CD4-positive, alpha-beta memory T cell (primary cell): ENCODE data around the gene DGCR6L. TPM values are rescaled to one million over a fixed set of nuclear protein-coding genes. Genes with fewer than 3 reads are reported as not detected.
"Not testable (repeated sequence)": the region's sequence is repeated elsewhere in the genome, so short reads cannot be mapped to it uniquely, and the experiment has no call there.

Experiments
- CTCF ChIA-PET: fragments of 350-600 bp; sonication (Branson Sonifier 250); formaldehyde crosslinking; loops from one replicate; lab custom pipeline; 2021; ENCODE audit warnings: inconsistent platforms; ENCODE audit not compliant: partially characterized antibody; lab: Charles Lee
- POLR2A ChIA-PET: fragments of 350-600 bp; sonication (Branson Sonifier 250); formaldehyde crosslinking; loops from one replicate; lab custom pipeline; 2021; ENCODE audit not compliant: partially characterized antibody; lab: Charles Lee
- DNase-seq, 5 donors: peaks; one replicate each; pipeline versions ENCODE4 v3.0.0 to v3.0.0-alpha.2; 2020 to 2022; ENCODE audit warnings: mixed read lengths in 1 of 5
- H3K27ac ChIP-seq: one replicate; pipeline ENCODE4 v1.7.0; 2013; ENCODE audit warnings: low read depth, low read length
- H3K27me3 ChIP-seq: 2 replicates; pipeline ENCODE4 v1.7.0; 2013; ENCODE audit warnings: mild to moderate bottlenecking, low read length, moderate library complexity; ENCODE audit not compliant: insufficient read depth
- H3K36me3 ChIP-seq: 2 replicates; pipeline ENCODE4 v1.7.0; 2013; ENCODE audit warnings: mild to moderate bottlenecking, low read length, moderate library complexity; ENCODE audit not compliant: insufficient read depth
- H3K4me1 ChIP-seq: 2 replicates; pipeline ENCODE4 v1.7.0; 2013; ENCODE audit warnings: mild to moderate bottlenecking, low read length, moderate library complexity; ENCODE audit not compliant: insufficient read depth
- H3K4me3 ChIP-seq, 2 donors: one replicate each; pipeline ENCODE4 v1.7.0; 2013; ENCODE audit warnings: low read length in 2 of 2, mild to moderate bottlenecking in 1 of 2
- H3K9me3 ChIP-seq, 2 donors: one replicate each; pipeline ENCODE4 v1.7.0; 2013; ENCODE audit warnings: low read length in 2 of 2, control low read depth in 1 of 2; ENCODE audit not compliant: control insufficient read depth in 1 of 2
- H3K27ac Mint-ChIP-seq, 7 donors: one replicate each; pipeline ENCODE4 v1.8.0; 2020 to 2021; ENCODE audit warnings: mixed read lengths in 7 of 7, mild to moderate bottlenecking in 6 of 7, inconsistent platforms in 3 of 7, moderate library complexity in 3 of 7
- H3K27me3 Mint-ChIP-seq, 2 donors: one replicate each; pipeline ENCODE4 v1.8.0; 2020 to 2021; ENCODE audit warnings: mixed read lengths in 2 of 2
- H3K36me3 Mint-ChIP-seq, 2 donors: one replicate each; pipeline ENCODE4 v1.8.0; 2020 to 2021; ENCODE audit warnings: mixed read lengths in 2 of 2, inconsistent platforms in 1 of 2, mild to moderate bottlenecking in 1 of 2
- H3K4me1 Mint-ChIP-seq, 4 donors: one replicate each; pipeline ENCODE4 v1.8.0; 2020 to 2021; ENCODE audit warnings: mixed read lengths in 4 of 4, mild to moderate bottlenecking in 1 of 4
- H3K4me3 Mint-ChIP-seq, 8 donors: one replicate each; pipeline ENCODE4 v1.8.0; 2020 to 2021; ENCODE audit warnings: mixed read lengths in 8 of 8, mild to moderate bottlenecking in 7 of 8, moderate library complexity in 6 of 8, inconsistent platforms in 3 of 8
- H3K9me3 Mint-ChIP-seq, 8 donors: one replicate each; pipeline ENCODE4 v1.8.0; 2020 to 2021; ENCODE audit warnings: mixed read lengths in 8 of 8, mild to moderate bottlenecking in 5 of 8, inconsistent platforms in 3 of 8, moderate library complexity in 1 of 8
- intact Hi-C: fragments of 100-400 bp; cut with micrococcal nuclease; formaldehyde crosslinking; loops from one replicate; pipeline ENCODE4 v1.15.1; 2023
- polyA plus RNA-seq, 2 donors: library from polyadenylated mRNA; unstranded; fragments of 300-500 nt; fragmentation: Illumina TruSeq; gene quantifications; one replicate each; pipeline ENCODE4 v1.2.3, GENCODE V29; 2021
- total RNA-seq, 2 experiments: library from RNA; stranded (reverse); gene quantifications; one replicate each; pipeline ENCODE4 v1.2.3, GENCODE V29; 2021

DGCR6L gene
- total and polyA plus RNA-seq, 4 experiments from 2014 or later: 39.9 to 145 (median 82.4) TPM

- no peaks in the 10 kb centered on the region for H3K4me1 ChIP-seq
- intact Hi-C loops: no loop called here
- no peaks in the 10 kb centered on the region for H3K27me3 ChIP-seq
- ChIA-PET CTCF (interaction anchor here (1.1 kb wide), 1 partner anchor 8 kb away, joined by 3 read pairs; no protein-coding TSS in a partner anchor), POLR2A (interaction anchor here (0.6 kb wide), 1 partner anchor 16 kb away, joined by 3 read pairs; no protein-coding TSS in a partner anchor)
- DNase-seq: no peak
- Mint-ChIP-seq H3K9me3 (no peaks in the 10 kb centered on the region), H3K36me3 (no peaks in the 10 kb centered on the region), H3K4me3 (no peak overlapping the region), H3K27ac (no peak overlapping the region), H3K27me3 (no peaks in the 10 kb centered on the region), H3K4me1 (peaks cover 0 to 2% (median under 1%) of the 10 kb centered on the region in 4 donors)
- no peaks in the 10 kb centered on the region for H3K9me3 ChIP-seq
- H3K4me3 ChIP-seq: no peak overlapping the region
- no peak overlapping the region for H3K27ac ChIP-seq
- H3K36me3 ChIP-seq: no peaks in the 10 kb centered on the region
These were observed 27.1 kb downstream of the DGCR6L start for GRCh38 chr22:20292673-20293232.

DNA sequence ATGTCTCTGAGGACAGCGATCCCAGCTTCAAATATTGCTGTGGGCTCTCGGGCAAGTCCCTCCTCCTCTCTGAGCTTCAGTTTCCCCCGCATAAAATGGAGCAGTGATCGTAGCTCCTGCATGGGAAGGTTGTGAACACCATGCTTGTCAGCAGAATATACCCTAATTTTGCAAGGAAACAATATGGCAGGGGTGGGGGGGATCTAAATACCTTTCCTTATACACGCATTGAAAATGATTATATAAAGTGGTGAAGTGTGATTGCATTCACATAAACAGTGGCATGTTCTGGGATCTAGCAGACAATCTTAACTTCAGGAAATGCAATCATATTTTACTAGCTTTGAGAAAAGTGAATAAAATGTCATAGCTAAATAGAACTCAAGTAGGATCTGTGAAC, 27.8 kb downstream of the DGCR6L start:
- no peaks in the 10 kb centered on the region for H3K27me3 ChIP-seq
- Mint-ChIP-seq H3K36me3 (no peaks in the 10 kb centered on the region), H3K4me3 (no peak overlapping the region), H3K9me3 (no peaks in the 10 kb centered on the region), H3K4me1 (peaks cover 0 to 2% (median 0%) of the 10 kb centered on the region in 4 donors), H3K27me3 (no peaks in the 10 kb centered on the region), H3K27ac (no peak overlapping the region)
- DNase-seq: no peak
- H3K9me3 ChIP-seq: no peaks in the 10 kb centered on the region
- no peak overlapping the region for H3K4me3 ChIP-seq
- intact Hi-C loops: no loop called here
- no peak overlapping the region for H3K27ac ChIP-seq
- no peaks in the 10 kb centered on the region for H3K36me3 ChIP-seq
- ChIA-PET CTCF (no interaction called here), POLR2A (no interaction called here)
- no peaks in the 10 kb centered on the region for H3K4me1 ChIP-seq

DNA sequence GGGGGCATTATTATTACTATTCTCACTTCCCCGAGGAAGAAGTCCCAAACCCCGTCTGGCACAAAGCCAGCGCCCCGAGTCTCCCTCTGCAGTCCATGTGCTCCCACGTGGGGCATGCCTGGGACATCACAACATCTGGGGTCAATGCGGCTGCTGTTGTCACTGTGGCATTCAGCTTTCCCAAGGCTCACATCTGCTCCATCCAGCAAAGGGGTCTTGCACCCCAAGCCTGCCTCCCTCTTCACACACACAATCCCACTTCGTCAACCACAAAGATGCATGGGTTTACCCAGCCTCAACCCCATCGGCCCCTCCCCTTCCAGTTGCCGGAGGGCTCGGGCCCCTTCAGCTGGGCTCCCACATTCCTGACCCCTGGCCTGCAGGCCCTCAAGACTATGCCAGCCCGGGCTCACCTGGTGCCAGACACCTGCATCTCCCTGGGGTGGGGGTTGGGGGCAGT, 28.2 kb downstream of the DGCR6L start:
- Mint-ChIP-seq H3K36me3 (no peaks in the 10 kb centered on the region), H3K27me3 (no peaks in the 10 kb centered on the region), H3K4me1 (peaks cover 0 to 2% (median 0%) of the 10 kb centered on the region in 4 donors), H3K4me3 (no peak overlapping the region), H3K9me3 (no peaks in the 10 kb centered on the region), H3K27ac (no peak overlapping the region)
- Histone ChIP-seq H3K27ac (no peak overlapping the region), H3K4me3 (no peak overlapping the region), H3K27me3 (no peaks in the 10 kb centered on the region), H3K9me3 (no peaks in the 10 kb centered on the region), H3K36me3 (no peaks in the 10 kb centered on the region), H3K4me1 (no peaks in the 10 kb centered on the region)
- no peak for DNase-seq
- intact Hi-C loops: no loop called here
- ChIA-PET POLR2A (no interaction called here), CTCF (no interaction called here)

GRCh38 chr22:20291249-20291586, 28.6 kb downstream of the DGCR6L start:
- Mint-ChIP-seq H3K36me3 (no peaks in the 10 kb centered on the region), H3K9me3 (no peaks in the 10 kb centered on the region), H3K4me1 (peaks cover 0 to 2% (median 0%) of the 10 kb centered on the region in 4 donors), H3K27me3 (no peaks in the 10 kb centered on the region), H3K27ac (no peak overlapping the region), H3K4me3 (no peak overlapping the region)
- CTCF ChIA-PET: no interaction called here
- Histone ChIP-seq H3K4me3 (no peak overlapping the region), H3K36me3 (no peaks in the 10 kb centered on the region), H3K27me3 (no peaks in the 10 kb centered on the region), H3K9me3 (no peaks in the 10 kb centered on the region), H3K4me1 (no peaks in the 10 kb centered on the region), H3K27ac (no peak overlapping the region)
- intact Hi-C loops: no loop called here
- POLR2A ChIA-PET: no interaction called here
- no peak for DNase-seq

- Mint-ChIP-seq H3K27ac (no peak overlapping the region), H3K9me3 (no peaks in the 10 kb centered on the region), H3K4me1 (peaks cover 0 to 2% (median 0%) of the 10 kb centered on the region in 4 donors), H3K4me3 (no peak overlapping the region), H3K27me3 (no peaks in the 10 kb centered on the region), H3K36me3 (no peaks in the 10 kb centered on the region)
- ChIA-PET POLR2A (no interaction called here), CTCF (interaction anchor here (1.3 kb wide), 1 partner anchor 32 kb away, joined by 4 read pairs; no protein-coding TSS in a partner anchor)
- no peaks in the 10 kb centered on the region for H3K27me3 ChIP-seq
- no peaks in the 10 kb centered on the region for H3K9me3 ChIP-seq
- no peak overlapping the region for H3K4me3 ChIP-seq
- no peak overlapping the region for H3K27ac ChIP-seq
- H3K36me3 ChIP-seq: no peaks in the 10 kb centered on the region
- no peak for DNase-seq
- no peaks in the 10 kb centered on the region for H3K4me1 ChIP-seq
- intact Hi-C loops: no loop called here
These were observed 29.1 kb downstream of the DGCR6L start for GRCh38 chr22:20290578-20291248.

- Histone ChIP-seq H3K36me3 (no peaks in the 10 kb centered on the region), H3K27ac (no peak overlapping the region), H3K27me3 (no peaks in the 10 kb centered on the region), H3K4me1 (no peaks in the 10 kb centered on the region), H3K4me3 (no peak overlapping the region), H3K9me3 (no peaks in the 10 kb centered on the region)
- Mint-ChIP-seq H3K4me1 (no peaks in the 10 kb centered on the region), H3K4me3 (no peak overlapping the region), H3K27me3 (no peaks in the 10 kb centered on the region), H3K9me3 (no peaks in the 10 kb centered on the region), H3K27ac (no peak overlapping the region), H3K36me3 (no peaks in the 10 kb centered on the region)
- POLR2A ChIA-PET: no interaction called here
- CTCF ChIA-PET: interaction anchor here (1.3 kb wide), 1 partner anchor 32 kb away, joined by 4 read pairs; no protein-coding TSS in a partner anchor
- intact Hi-C loops: no loop called here
- no peak for DNase-seq
These were observed 29.8 kb downstream of the DGCR6L start for GRCh38 chr22:20290045-20290392.

DNA sequence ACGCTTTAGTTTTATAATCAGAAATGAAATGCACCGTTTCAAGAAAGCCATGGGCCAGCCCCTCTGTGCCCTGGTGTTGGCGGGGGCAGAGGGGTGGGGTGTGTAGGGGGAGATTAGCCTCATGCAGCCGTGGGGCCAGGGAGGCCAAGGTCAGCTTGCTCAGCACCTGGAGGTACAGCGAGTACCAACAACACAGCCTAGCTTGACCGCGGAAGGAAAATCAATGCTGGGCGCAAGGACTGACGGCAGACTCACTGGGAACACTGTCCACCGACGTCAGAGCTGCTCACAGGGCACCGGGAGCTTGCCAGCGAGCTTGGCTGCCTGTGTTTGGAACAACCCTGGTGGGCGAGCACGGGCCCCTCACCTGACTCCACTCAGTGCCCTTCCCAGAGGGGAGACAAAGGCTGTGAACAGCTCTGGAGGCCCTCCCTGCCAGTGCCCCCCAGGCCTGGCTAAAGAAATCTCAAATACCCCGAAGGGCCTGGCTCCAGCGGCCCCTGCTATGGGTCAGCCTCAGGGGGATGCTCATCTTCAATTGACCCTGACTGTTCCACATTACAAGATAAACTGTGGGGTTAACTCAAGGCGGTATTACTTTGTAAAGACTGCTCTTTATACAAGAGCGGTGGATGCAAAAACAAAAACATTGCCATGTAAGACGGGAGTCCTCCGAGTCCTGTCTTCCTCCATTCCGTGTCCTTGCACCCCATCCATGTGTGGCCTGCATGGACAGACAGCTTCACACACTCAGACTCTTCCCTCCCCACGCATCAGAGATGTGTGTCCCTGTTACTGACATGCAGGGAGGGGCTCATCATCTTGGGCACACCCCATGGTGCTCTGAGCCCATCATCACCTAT, 30.4 kb downstream of the DGCR6L start:
- H3K9me3 Mint-ChIP-seq, H3K27ac Mint-ChIP-seq, intact Hi-C loops: not testable (repeated sequence)

More for the DNA sequence above, 30.4 kb downstream of the DGCR6L start:
- DNase-seq, H3K36me3 ChIP-seq, H3K4me1 Mint-ChIP-seq, H3K36me3 Mint-ChIP-seq, H3K4me3 ChIP-seq, H3K4me1 ChIP-seq, H3K27me3 Mint-ChIP-seq, H3K27ac ChIP-seq, H3K27me3 ChIP-seq, H3K9me3 ChIP-seq, H3K4me3 Mint-ChIP-seq, POLR2A ChIA-PET: not testable (repeated sequence)
- CTCF ChIA-PET: interaction anchor here (1.3 kb wide), 1 partner anchor 31 kb away, joined by 4 read pairs; no protein-coding TSS in a partner anchor
